Vagina (tissue), 2 donors: ENCODE measurements around the gene TEAD1.
A peak's percentile ranks its signal among the peaks of the same experiment; 100 is the strongest.

ENCODE experiments used
- CTCF ChIP-seq, 3 experiments: fragments of 450-650 bp in 2 of 3; fragments of 200-600 bp in 1 of 3; sonication (generic) in 1 of 3; IDR thresholded peaks; one replicate each; pipeline ENCODE4 v1.5.1; 2017 to 2019; ENCODE audit warnings: antibody characterized with exemption in 3 of 3, mild to moderate bottlenecking in 2 of 3, moderate library complexity in 2 of 3
- POLR2AphosphoS5 ChIP-seq, 2 donors: sonication (generic); formaldehyde crosslinking; IDR thresholded peaks; one replicate each; pipeline ENCODE4 v1.9.0; 2017; ENCODE audit warnings: antibody characterized with exemption in 2 of 2, mild to moderate bottlenecking in 2 of 2, low read depth in 1 of 2; ENCODE audit not compliant: insufficient read depth in 1 of 2

DNA sequence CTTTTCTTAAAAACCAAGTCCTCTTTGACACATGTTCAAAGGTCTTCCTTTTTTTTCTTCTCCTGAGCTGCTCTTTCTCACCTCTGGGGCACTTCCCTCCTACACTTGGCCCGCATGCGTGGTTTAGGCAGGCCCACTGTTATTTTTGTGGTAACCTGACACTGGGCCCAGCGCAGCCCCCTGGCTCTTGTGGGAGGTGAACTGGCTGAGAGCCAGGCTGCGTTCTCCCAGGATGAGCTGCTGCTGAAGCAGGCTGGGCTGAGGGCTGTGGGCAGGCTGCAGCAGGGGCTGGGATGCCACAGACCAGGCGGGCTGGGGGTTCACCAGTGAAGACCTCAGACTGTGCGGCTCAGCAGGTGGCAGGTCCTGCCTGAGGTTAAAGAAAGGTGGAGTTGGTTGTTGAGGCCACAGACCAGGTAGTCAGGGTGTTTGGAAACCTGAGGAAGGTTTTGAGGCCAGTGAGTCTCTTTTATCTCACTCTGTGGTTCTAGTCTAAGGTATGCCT, 72.4 kb downstream of the TEAD1 start:
- TF ChIP-seq POLR2AphosphoS5 (IDR thresholded peaks at IDR 0.05; ENCODE audit: insufficient read depth in 1 of 2, low read depth in 1 of 2), result peak in 1 of 2 donors; percentile 23
- TF ChIP-seq CTCF (IDR thresholded peaks at IDR 0.05), result no peak
